Purkinje cell (primary cell): ENCODE measurements around the gene ZSWIM4. TPM values are rescaled to one million over a fixed set of nuclear protein-coding genes. Genes with fewer than 3 reads are reported as not detected.

ENCODE experiments used
- polyA plus RNA-seq: library from polyadenylated mRNA; unstranded; fragments of >200 nt; fragmentation: Nextera tagmentation; gene quantifications from 2 replicates; pipeline ENCODE4 v1.2.1, GENCODE V29; 2014

Gene ZSWIM4
- polyA plus RNA-seq, result 0.35 and 0.85 TPM in 2 replicates

DNA sequence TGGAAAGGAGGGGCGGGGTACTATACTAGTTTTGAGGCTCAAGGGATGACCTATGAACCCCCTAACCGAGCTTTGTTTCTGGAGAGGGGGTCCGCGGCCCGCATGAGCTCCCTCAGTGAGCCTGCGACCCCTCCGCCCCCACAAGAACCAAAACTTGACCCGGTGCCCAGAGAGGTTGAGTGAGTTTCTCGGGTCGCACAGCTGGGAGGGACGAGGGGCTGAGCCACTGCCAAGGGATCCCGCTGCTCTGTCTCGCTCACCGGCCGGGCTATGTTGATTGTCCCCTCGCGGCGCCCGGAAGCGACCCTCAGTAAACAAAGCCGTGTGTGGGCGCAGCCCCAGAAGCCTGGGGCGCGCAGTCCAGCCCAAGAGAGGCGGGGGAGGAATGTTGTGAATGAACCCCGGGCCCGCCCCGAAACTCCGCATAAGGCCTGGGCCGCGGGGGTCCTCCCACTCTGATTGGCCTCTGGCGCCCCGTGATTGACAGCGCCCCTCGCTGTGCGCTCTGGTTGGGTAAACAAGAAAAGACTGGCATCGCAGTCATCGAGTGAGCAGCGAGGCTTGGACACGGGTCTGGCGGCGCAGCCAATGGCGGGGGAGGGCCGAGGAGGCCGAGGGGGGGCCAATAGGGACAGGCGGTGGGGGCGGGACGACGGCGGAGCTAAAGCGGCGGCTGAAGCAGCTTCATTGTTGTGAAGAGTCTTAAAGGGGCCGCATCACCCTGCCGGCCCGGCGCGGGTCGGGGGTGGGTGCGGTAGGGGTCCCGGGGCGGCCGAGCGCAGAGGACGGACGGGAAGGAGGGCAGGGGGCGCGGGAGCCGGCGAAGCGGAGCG is at the start of gene ZSWIM4:
TSS of gene ZSWIM4 (plus strand) at position 687 of the 833 bp plus-strand sequence. CDS start 206 bp downstream, outside the sequence.

GRCh38 chr19:13764101-13764807 is 31.0 kb upstream of the ZSWIM4 start, which contains the start of gene MRI1:
TSS of gene MRI1 (plus strand) at chr19:13764522. CDS start at chr19:13764589, 67 bp downstream.

DNA sequence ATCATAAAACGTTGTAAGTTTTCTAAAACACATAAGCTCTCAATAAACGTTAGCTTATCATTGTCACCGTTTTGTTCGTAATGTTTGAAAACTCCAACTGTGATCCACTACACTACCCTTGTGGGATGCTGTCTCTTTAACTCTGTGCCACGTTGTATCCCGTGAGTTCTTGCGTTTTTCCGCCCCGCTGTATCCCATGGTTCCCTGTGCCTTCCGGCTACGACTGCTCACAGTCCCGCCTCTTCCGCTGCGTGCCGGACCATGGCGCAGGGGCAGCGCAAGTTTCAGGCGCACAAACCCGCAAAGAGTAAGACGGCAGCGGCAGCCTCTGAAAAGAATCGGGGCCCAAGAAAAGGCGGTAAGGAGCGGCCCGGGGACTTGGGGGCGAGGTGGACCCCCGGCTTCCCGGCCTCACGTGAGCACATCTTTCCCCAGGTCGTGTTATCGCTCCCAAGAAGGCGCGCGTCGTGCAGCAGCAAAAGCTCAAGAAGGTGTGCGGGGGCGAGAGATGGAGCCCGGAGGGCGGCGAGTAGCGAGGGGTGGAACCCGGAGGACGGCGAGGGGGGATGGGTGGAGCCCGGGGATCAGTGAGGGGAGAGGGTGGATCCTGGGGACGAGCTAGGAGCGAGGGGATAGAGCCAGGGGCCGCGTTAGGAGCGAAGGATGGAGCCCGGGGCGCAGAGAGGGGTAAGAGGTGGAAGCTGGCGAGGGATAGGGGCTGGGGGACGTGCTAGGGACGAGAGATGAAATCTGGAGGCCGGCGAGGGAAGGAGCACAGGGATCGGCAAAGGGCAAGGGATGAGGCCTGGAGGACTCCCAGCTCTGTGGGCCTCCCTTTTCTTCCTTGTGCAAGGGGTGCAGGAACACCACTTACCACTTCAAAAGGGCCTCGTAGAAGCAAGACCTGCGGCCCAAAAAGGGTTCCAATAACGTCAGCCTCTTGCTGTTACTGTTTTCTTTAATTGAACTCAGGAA is 20.7 kb upstream of the ZSWIM4 start, which contains the start of gene C19orf53:
TSS of gene C19orf53 (plus strand) at position 240 of the 975 bp plus-strand sequence. CDS start at position 262, 22 bp downstream.

GRCh38 chr19:13876834-13877233 is 81.6 kb downstream of the ZSWIM4 start, which contains the start of gene NANOS3:
TSS of gene NANOS3 (plus strand) at chr19:13877134. CDS start at chr19:13877249, 115 bp downstream.

Other genes with a start within 250 kb of the ZSWIM4 start
- gene MRI1, start 30.9 kb upstream of the ZSWIM4 start, polyA plus RNA-seq, result 0.34 and 0.66 TPM in 2 replicates
- gene C19orf53, start 21.0 kb upstream of the ZSWIM4 start, polyA plus RNA-seq, result 364 and 396 TPM in 2 replicates
- 2.2 TPM in 1 of 2 replicates, not detected in the other for gene NANOS3, start 81.7 kb downstream of the ZSWIM4 start, polyA plus RNA-seq
- 0.20 TPM in 1 of 2 replicates, not detected in the other for gene BRME1, start 110.7 kb downstream of the ZSWIM4 start, polyA plus RNA-seq
- 1.1 and 3.0 TPM in 2 replicates for gene CC2D1A, start 110.8 kb downstream of the ZSWIM4 start, polyA plus RNA-seq
- gene PODNL1, start 143.0 kb downstream of the ZSWIM4 start, polyA plus RNA-seq, result not detected in 2 replicates
- 5.3 TPM in 1 of 2 replicates, not detected in the other for gene DCAF15, start 157.1 kb downstream of the ZSWIM4 start, polyA plus RNA-seq
- 0.35 and 0.52 TPM in 2 replicates for gene RFX1, start 210.9 kb downstream of the ZSWIM4 start, polyA plus RNA-seq
- gene RLN3, start 232.7 kb downstream of the ZSWIM4 start, polyA plus RNA-seq, result not detected in 2 replicates
- gene IL27RA, start 236.3 kb downstream of the ZSWIM4 start, polyA plus RNA-seq, result 0.99 TPM in 1 of 2 replicates, not detected in the other